ENCODE data around the gene MTUS2.
"Not testable (repeated sequence)": the region's sequence is repeated elsewhere in the genome, so short reads cannot be mapped to it uniquely, and the experiment has no call there.

MTUS2 gene

DNA sequence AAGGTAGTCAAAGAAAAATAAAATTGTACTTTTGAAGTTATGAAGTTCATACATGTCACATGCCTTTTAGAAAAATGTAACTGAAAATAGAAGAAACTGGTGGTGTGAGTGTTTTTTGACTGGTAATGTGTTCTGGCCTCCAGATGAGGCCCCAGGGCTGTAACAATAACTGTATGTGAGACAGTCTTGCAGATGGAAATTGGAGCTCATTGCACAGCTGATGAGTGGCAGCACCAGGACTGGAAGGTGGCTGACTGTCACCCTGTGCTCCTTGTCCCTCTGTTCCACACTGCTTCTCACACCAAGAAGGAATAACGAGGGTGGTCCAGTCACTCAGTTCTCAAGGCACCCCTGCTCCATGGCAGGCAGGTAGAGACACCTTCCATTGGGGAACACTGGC, 559.7 kb downstream of the MTUS2 start:
- WGBS, result 32% methylated on average over 1 of the region's 1 CpG
- H3K27ac ChIP-seq (ENCODE audit: low read depth, low read length), result no peak overlapping the region
- H3K9me3 ChIP-seq (ENCODE audit: insufficient read depth, low read depth, low read length), result peaks cover 45% of the 10 kb centered on the region
- H3K27me3 ChIP-seq (ENCODE audit: insufficient read depth, low read length), result no peaks in the 10 kb centered on the region
- H3K4me1 ChIP-seq (ENCODE audit: insufficient read depth, low read length), result no peaks in the 10 kb centered on the region
- no peaks in the 10 kb centered on the region for H3K36me3 ChIP-seq (ENCODE audit: insufficient read depth, low read length)
- H3K4me3 ChIP-seq (ENCODE audit: low read length), result no peak overlapping the region
- H3K9ac ChIP-seq (ENCODE audit: low read depth, low read length), result no peak overlapping the region

- no peaks in the 10 kb centered on the region for H3K36me3 ChIP-seq (ENCODE audit: insufficient read depth, low read length)
- H3K9me3 ChIP-seq (ENCODE audit: insufficient read depth, low read depth, low read length), result peaks cover 47% of the 10 kb centered on the region
- no peaks in the 10 kb centered on the region for H3K27me3 ChIP-seq (ENCODE audit: insufficient read depth, low read length)
- no peaks in the 10 kb centered on the region for H3K4me1 ChIP-seq (ENCODE audit: insufficient read depth, low read length)
- no peak overlapping the region for H3K9ac ChIP-seq (ENCODE audit: low read depth, low read length)
- WGBS, result 94% methylated on average over 6 of the region's 6 CpGs
- no peak overlapping the region for H3K27ac ChIP-seq (ENCODE audit: low read depth, low read length)
- H3K4me3 ChIP-seq (ENCODE audit: low read length), result no peak overlapping the region
Observed at GRCh38 chr13:29382021-29382420, 561.9 kb downstream of the MTUS2 start.

DNA sequence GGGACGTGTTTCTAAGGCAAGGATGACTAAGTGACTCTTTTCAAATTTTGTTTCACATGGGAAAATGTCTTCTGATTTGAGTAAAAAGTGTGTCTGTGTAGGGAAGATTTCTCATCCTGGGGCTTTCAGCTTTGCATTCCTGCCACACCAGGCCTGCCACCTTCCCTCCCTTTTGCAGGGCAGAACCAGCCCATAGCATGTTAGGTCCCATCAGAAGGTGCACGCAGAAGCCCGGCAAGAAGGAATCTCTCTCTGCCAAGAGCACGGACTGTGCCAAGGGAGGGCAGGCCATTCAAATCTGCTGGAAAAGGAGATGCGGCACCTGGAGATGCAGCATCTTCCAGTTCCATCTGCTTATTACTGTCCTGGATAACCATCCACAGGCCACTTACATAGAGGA, 563.3 kb downstream of the MTUS2 start:
- 76% methylated on average over 5 of the region's 5 CpGs for WGBS
- H3K27ac ChIP-seq (ENCODE audit: low read depth, low read length), result no peak overlapping the region
- H3K36me3 ChIP-seq (ENCODE audit: insufficient read depth, low read length), result no peaks in the 10 kb centered on the region
- no peak overlapping the region for H3K4me3 ChIP-seq (ENCODE audit: low read length)
- H3K9ac ChIP-seq (ENCODE audit: low read depth, low read length), result no peak overlapping the region
- H3K9me3 ChIP-seq (ENCODE audit: insufficient read depth, low read depth, low read length), result peaks cover 46% of the 10 kb centered on the region
- no peaks in the 10 kb centered on the region for H3K27me3 ChIP-seq (ENCODE audit: insufficient read depth, low read length)
- H3K4me1 ChIP-seq (ENCODE audit: insufficient read depth, low read length), result no peaks in the 10 kb centered on the region

- Histone ChIP-seq H3K27ac (ENCODE audit: low read depth, low read length) (no peak overlapping the region), H3K27me3 (ENCODE audit: insufficient read depth, low read length) (no peaks in the 10 kb centered on the region), H3K9me3 (ENCODE audit: insufficient read depth, low read depth, low read length) (peaks cover 50% of the 10 kb centered on the region), H3K36me3 (ENCODE audit: insufficient read depth, low read length) (no peaks in the 10 kb centered on the region), H3K4me1 (ENCODE audit: insufficient read depth, low read length) (no peaks in the 10 kb centered on the region), H3K9ac (ENCODE audit: low read depth, low read length) (no peak overlapping the region), H3K4me3 (ENCODE audit: low read length) (no peak overlapping the region)
- WGBS, result 47% methylated on average over 3 of the region's 3 CpGs
Observed at GRCh38 chr13:29384466-29384865, 564.3 kb downstream of the MTUS2 start.

DNA sequence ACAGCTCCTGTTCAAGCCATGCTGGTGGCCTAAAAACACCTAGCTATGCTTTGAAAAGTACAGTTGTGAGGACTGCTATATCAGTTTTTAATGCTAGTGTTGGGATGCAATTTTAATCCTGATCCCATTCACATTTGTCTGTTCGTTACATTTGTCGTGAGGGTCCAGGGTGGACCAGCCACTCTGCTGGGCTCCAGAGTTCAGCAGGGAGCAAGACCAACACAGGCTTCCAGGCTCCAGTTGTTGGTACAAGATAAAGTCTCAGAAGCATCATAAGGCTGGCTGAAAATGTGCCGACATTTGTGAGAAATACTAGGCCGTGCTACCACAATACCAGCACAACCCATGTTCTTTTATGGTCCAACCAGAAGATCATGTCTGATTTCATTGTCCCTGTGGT, 564.7 kb downstream of the MTUS2 start:
- 81% methylated on average over 4 of the region's 4 CpGs for WGBS
- Histone ChIP-seq H3K4me3 (ENCODE audit: low read length) (no peak overlapping the region), H3K36me3 (ENCODE audit: insufficient read depth, low read length) (no peaks in the 10 kb centered on the region), H3K27ac (ENCODE audit: low read depth, low read length) (no peak overlapping the region), H3K4me1 (ENCODE audit: insufficient read depth, low read length) (no peaks in the 10 kb centered on the region), H3K9ac (ENCODE audit: low read depth, low read length) (no peak overlapping the region), H3K9me3 (ENCODE audit: insufficient read depth, low read depth, low read length) (peaks cover 48% of the 10 kb centered on the region), H3K27me3 (ENCODE audit: insufficient read depth, low read length) (no peaks in the 10 kb centered on the region)

- 67% methylated on average over 3 of the region's 3 CpGs for WGBS
Observed at GRCh38 chr13:29386246-29386645, 566.1 kb downstream of the MTUS2 start.

DNA sequence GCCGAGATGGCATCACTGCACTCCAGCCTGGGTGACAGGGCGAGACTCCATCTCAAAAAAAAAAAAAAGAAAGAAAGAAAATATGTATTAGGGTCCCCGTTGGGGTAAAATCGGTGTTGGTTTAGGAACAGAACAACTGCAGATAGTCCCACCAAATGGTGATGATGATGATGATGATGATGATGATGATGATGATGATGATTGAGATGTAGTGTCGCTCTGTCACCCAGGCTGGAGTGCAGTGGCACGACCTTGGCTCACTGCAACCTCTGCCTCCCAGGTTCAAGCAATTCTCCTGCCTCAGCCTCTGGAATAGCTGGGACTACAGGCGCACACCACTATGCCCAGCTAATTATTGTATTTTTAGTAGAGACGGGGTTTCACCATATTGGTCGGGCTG, 570.5 kb downstream of the MTUS2 start:
- H3K4me1 ChIP-seq (ENCODE audit: insufficient read depth, low read length); H3K9ac ChIP-seq (ENCODE audit: low read depth, low read length); H3K27ac ChIP-seq (ENCODE audit: low read depth, low read length); H3K27me3 ChIP-seq (ENCODE audit: insufficient read depth, low read length); H3K36me3 ChIP-seq (ENCODE audit: insufficient read depth, low read length); H3K4me3 ChIP-seq (ENCODE audit: low read length): not testable (repeated sequence)
- peaks cover 26% of the 10 kb centered on the region for H3K9me3 ChIP-seq (ENCODE audit: insufficient read depth, low read depth, low read length)
- 92% methylated on average over 9 of the region's 9 CpGs for WGBS

More at GRCh38 chr13:29386246-29386645, 566.1 kb downstream of the MTUS2 start:
- Histone ChIP-seq H3K9me3 (ENCODE audit: insufficient read depth, low read depth, low read length) (peaks cover 43% of the 10 kb centered on the region), H3K36me3 (ENCODE audit: insufficient read depth, low read length) (no peaks in the 10 kb centered on the region), H3K4me3 (ENCODE audit: low read length) (no peak overlapping the region), H3K27ac (ENCODE audit: low read depth, low read length) (no peak overlapping the region), H3K27me3 (ENCODE audit: insufficient read depth, low read length) (no peaks in the 10 kb centered on the region), H3K4me1 (ENCODE audit: insufficient read depth, low read length) (no peaks in the 10 kb centered on the region), H3K9ac (ENCODE audit: low read depth, low read length) (no peak overlapping the region)

- no peaks in the 10 kb centered on the region for H3K36me3 ChIP-seq (ENCODE audit: insufficient read depth, low read length)
- H3K27ac ChIP-seq (ENCODE audit: low read depth, low read length), result no peak overlapping the region
- H3K9ac ChIP-seq (ENCODE audit: low read depth, low read length), result no peak overlapping the region
- no peak overlapping the region for H3K4me3 ChIP-seq (ENCODE audit: low read length)
- no peaks in the 10 kb centered on the region for H3K27me3 ChIP-seq (ENCODE audit: insufficient read depth, low read length)
- H3K9me3 ChIP-seq (ENCODE audit: insufficient read depth, low read depth, low read length), result no peaks in the 10 kb centered on the region; the same call in 1 of the 2 replicates
- WGBS, result 78% methylated on average over 2 of the region's 2 CpGs
- H3K4me1 ChIP-seq (ENCODE audit: insufficient read depth, low read length), result no peaks in the 10 kb centered on the region
Observed at GRCh38 chr13:29396446-29396845, 576.3 kb downstream of the MTUS2 start.

GRCh38 chr13:29397265-29397664, 577.1 kb downstream of the MTUS2 start:
- no peaks in the 10 kb centered on the region for H3K9me3 ChIP-seq (ENCODE audit: insufficient read depth, low read depth, low read length)
- no peak overlapping the region for H3K27ac ChIP-seq (ENCODE audit: low read depth, low read length)
- no peak overlapping the region for H3K4me3 ChIP-seq (ENCODE audit: low read length)
- H3K9ac ChIP-seq (ENCODE audit: low read depth, low read length), result no peak overlapping the region
- no peaks in the 10 kb centered on the region for H3K27me3 ChIP-seq (ENCODE audit: insufficient read depth, low read length)
- H3K4me1 ChIP-seq (ENCODE audit: insufficient read depth, low read length), result no peaks in the 10 kb centered on the region
- WGBS, result 71% methylated on average over 3 of the region's 3 CpGs
- no peaks in the 10 kb centered on the region for H3K36me3 ChIP-seq (ENCODE audit: insufficient read depth, low read length)

DNA sequence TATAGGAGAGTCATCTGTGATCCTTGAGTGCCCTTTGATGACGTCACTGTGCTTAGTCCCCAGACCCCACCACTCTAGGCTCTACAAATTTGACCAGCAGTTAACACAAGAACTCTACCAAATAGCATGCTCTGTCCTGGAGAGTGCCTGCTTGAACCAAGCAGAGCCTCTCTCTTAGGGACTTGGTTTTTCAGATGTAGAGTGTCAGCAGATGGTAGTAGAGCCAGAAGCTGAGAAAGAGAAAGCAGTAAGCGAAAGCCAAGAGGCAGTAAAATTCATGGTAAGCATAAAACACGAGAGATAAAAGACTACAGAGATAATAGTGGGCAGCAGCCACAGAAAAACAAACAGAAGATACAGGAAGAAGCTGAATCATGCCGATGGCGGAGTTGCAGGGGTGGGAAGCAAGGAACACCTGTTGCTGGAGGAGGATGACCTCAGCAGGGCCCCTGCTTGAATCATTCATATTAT, 582.1 kb downstream of the MTUS2 start:
- no peaks in the 10 kb centered on the region for H3K9me3 ChIP-seq (ENCODE audit: insufficient read depth, low read depth, low read length)
- no peak overlapping the region for H3K4me3 ChIP-seq (ENCODE audit: low read length)
- 79% methylated on average over 5 of the region's 5 CpGs for WGBS
- no peaks in the 10 kb centered on the region for H3K36me3 ChIP-seq (ENCODE audit: insufficient read depth, low read length)
- no peaks in the 10 kb centered on the region for H3K27me3 ChIP-seq (ENCODE audit: insufficient read depth, low read length)
- H3K4me1 ChIP-seq (ENCODE audit: insufficient read depth, low read length), result peaks cover 5% of the 10 kb centered on the region; the same call in 1 of the 2 replicates
- no peak overlapping the region for H3K9ac ChIP-seq (ENCODE audit: low read depth, low read length)
- no peak overlapping the region for H3K27ac ChIP-seq (ENCODE audit: low read depth, low read length)

GRCh38 chr13:29405401-29405800, 585.3 kb downstream of the MTUS2 start:
- H3K27ac ChIP-seq (ENCODE audit: low read depth, low read length), result no peak overlapping the region
- no peak overlapping the region for H3K9ac ChIP-seq (ENCODE audit: low read depth, low read length)
- no peak overlapping the region for H3K4me3 ChIP-seq (ENCODE audit: low read length)
- H3K27me3 ChIP-seq (ENCODE audit: insufficient read depth, low read length), result no peaks in the 10 kb centered on the region
- WGBS, result 82% methylated on average over 8 of the region's 8 CpGs
- H3K9me3 ChIP-seq (ENCODE audit: insufficient read depth, low read depth, low read length), result no peaks in the 10 kb centered on the region
- no peaks in the 10 kb centered on the region for H3K36me3 ChIP-seq (ENCODE audit: insufficient read depth, low read length)
- H3K4me1 ChIP-seq (ENCODE audit: insufficient read depth, low read length), result peaks cover 5% of the 10 kb centered on the region; the same call in 1 of the 2 replicates

DNA sequence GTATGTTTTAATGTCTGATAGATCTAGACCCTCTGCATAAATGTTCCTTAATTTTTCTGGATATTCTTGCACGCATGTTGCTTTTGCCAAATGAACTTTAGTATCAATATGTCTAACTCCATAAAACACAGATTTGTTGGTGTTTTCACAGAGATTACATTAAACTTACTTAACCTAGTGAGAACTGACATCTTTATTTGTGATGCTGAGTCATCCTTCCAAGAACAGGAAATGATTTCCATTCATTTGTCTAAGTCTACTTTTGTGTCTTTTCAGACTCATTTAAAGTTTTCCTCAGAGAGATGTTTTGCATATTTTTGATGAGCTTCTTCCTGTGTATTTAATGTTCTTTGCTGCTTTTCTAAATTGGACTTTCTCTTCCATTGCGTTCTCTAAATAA, 591.3 kb downstream of the MTUS2 start:
- no peak overlapping the region for H3K4me3 ChIP-seq (ENCODE audit: low read length)
- no peaks in the 10 kb centered on the region for H3K36me3 ChIP-seq (ENCODE audit: insufficient read depth, low read length)
- H3K27me3 ChIP-seq (ENCODE audit: insufficient read depth, low read length), result no peaks in the 10 kb centered on the region
- peaks cover under 1% of the 10 kb centered on the region; the same call in 1 of the 2 replicates for H3K4me1 ChIP-seq (ENCODE audit: insufficient read depth, low read length)
- H3K9me3 ChIP-seq (ENCODE audit: insufficient read depth, low read depth, low read length), result peaks cover 14% of the 10 kb centered on the region; the same call in 1 of the 2 replicates
- 96% methylated on average over 2 of the region's 2 CpGs for WGBS
- H3K9ac ChIP-seq (ENCODE audit: low read depth, low read length), result no peak overlapping the region
- no peak overlapping the region for H3K27ac ChIP-seq (ENCODE audit: low read depth, low read length)

All from HUES64 (cell line).